Karpas-422 (cell line): ENCODE results near the gene WEE2. TPM values are rescaled to one million over a fixed set of nuclear protein-coding genes. Genes with fewer than 3 reads are reported as not detected.

Experiments
- DNase-seq: peaks from one replicate; pipeline ENCODE4 v3.0.0-alpha.2; 2015
- H2AFZ ChIP-seq: fragments of 200-600 bp; sonication (generic); 2 replicates; pipeline ENCODE4 v1.6.1; 2014; ENCODE audit warnings: antibody characterized with exemption, low read length, mixed read lengths
- H3K27ac ChIP-seq: fragments of 200-600 bp; sonication (generic); 2 replicates; pipeline ENCODE4 v1.5.1; 2014; ENCODE audit warnings: mild to moderate bottlenecking, low read length, moderate library complexity
- H3K27me3 ChIP-seq: fragments of 200-600 bp; sonication (generic); 2 replicates; pipeline ENCODE4 v1.6.1; 2014; ENCODE audit warnings: low read length, mixed read lengths
- H3K36me3 ChIP-seq: fragments of 200-600 bp; sonication (generic); 2 replicates; pipeline ENCODE4 v1.6.1; 2014; ENCODE audit warnings: low read length, mixed read lengths; ENCODE audit not compliant: insufficient read depth
- H3K4me1 ChIP-seq: fragments of 200-600 bp; sonication (generic); 2 replicates; pipeline ENCODE4 v1.6.1; 2014; ENCODE audit warnings: mild to moderate bottlenecking, low read length, mixed read lengths
- H3K4me2 ChIP-seq: fragments of 200-600 bp; sonication (generic); 2 replicates; pipeline ENCODE4 v1.6.1; 2014; ENCODE audit warnings: low read length, low read depth, mild to moderate bottlenecking; ENCODE audit not compliant: poor library complexity, severe bottlenecking
- H3K4me3 ChIP-seq: fragments of 200-600 bp; sonication (generic); 2 replicates; pipeline ENCODE4 v1.5.1; 2014; ENCODE audit warnings: mild to moderate bottlenecking, antibody characterized with exemption, low read length, mixed read lengths
- H3K79me2 ChIP-seq: fragments of 200-600 bp; sonication (generic); 2 replicates; pipeline ENCODE4 v1.6.1; 2014; ENCODE audit warnings: mild to moderate bottlenecking, low read length, mixed read lengths
- H3K9ac ChIP-seq: fragments of 200-600 bp; sonication (generic); 2 replicates; pipeline ENCODE4 v1.6.0; 2014; ENCODE audit warnings: low read length
- H3K9me2 ChIP-seq: fragments of 200-600 bp; sonication (generic), shearing (Covaris generic); replicated peaks from 2 replicates; pipeline ENCODE4 v1.6.0; 2014; ENCODE audit warnings: mild to moderate bottlenecking, low read length, moderate library complexity; ENCODE audit not compliant: insufficient read depth
- H3K9me3 ChIP-seq: fragments of 300-700, 200-600 bp; sonication (generic); 2 replicates; pipeline ENCODE4 v1.6.1; 2014; ENCODE audit warnings: low read length, mixed read lengths
- H4K20me1 ChIP-seq: fragments of 200-600 bp; sonication (generic); 2 replicates; pipeline ENCODE4 v1.6.1; 2014; ENCODE audit warnings: mild to moderate bottlenecking, antibody characterized with exemption, low read length, low read depth; ENCODE audit not compliant: insufficient read depth
- total RNA-seq: library from RNA; depleted of rRNA; stranded (reverse); fragments of >200 nt; shearing (Covaris generic); gene quantifications from 2 replicates; pipeline ENCODE4 v1.2.3, GENCODE V29; 2014; ENCODE audit warnings: low replicate concordance; rRNA removed

Gene WEE2
- total RNA-seq: 0.04 TPM in 1 of 2 replicates, not detected in the other

- no peaks in the 10 kb centered on the region for H4K20me1 ChIP-seq
- H3K4me2 ChIP-seq: no peak within 1 kb of the TSS
- no peak for DNase-seq
- no peaks in the 10 kb centered on the region for H3K9me3 ChIP-seq
- no peaks in the 10 kb centered on the region for H3K79me2 ChIP-seq
- no peak within 1 kb of the TSS for H3K4me3 ChIP-seq
- H3K9me2 ChIP-seq: no peaks in the 10 kb centered on the region
- no peak within 1 kb of the TSS for H2AFZ ChIP-seq
- no peaks in the 10 kb centered on the region for H3K27me3 ChIP-seq
- H3K27ac ChIP-seq: no peak within 1 kb of the TSS
- H3K4me1 ChIP-seq: no peaks in the 10 kb centered on the region
- no peak within 1 kb of the TSS for H3K9ac ChIP-seq
- H3K36me3 ChIP-seq: no peaks in the 10 kb centered on the region
Measured at GRCh38 chr7:141708351-141708750, at the start of gene WEE2. WEE2 (plus strand) TSS chr7:141708353; CDS start chr7:141708759, 406 bp downstream.

- Histone ChIP-seq H3K27me3 (no peaks in the 10 kb centered on the region), H3K9me3 (no peaks in the 10 kb centered on the region), H3K4me1 (peaks cover 15% of the 10 kb centered on the region), H3K9me2 (no peaks in the 10 kb centered on the region), H3K79me2 (no peaks in the 10 kb centered on the region), H3K27ac (no peak overlapping the region), H3K36me3 (0 out of 2 replicates have a peak, but pooled peaks cover 6% of the 10 kb centered on the region), H3K4me3 (no peak overlapping the region), H4K20me1 (no peaks in the 10 kb centered on the region), H3K9ac (no peak overlapping the region), H3K4me2 (no peak overlapping the region), H2AFZ (no peak overlapping the region)
- DNase-seq: no peak
Measured at GRCh38 chr7:141659501-141659900, 48.7 kb upstream of the WEE2 start.

- Histone ChIP-seq H3K4me1 (peaks cover 15% of the 10 kb centered on the region), H3K4me3 (no peak overlapping the region), H2AFZ (no peak overlapping the region), H3K27ac (no peak overlapping the region), H4K20me1 (no peaks in the 10 kb centered on the region), H3K9me2 (no peaks in the 10 kb centered on the region), H3K36me3 (0 out of 2 replicates have a peak, but pooled peaks cover 6% of the 10 kb centered on the region), H3K4me2 (no peak overlapping the region), H3K27me3 (no peaks in the 10 kb centered on the region), H3K79me2 (no peaks in the 10 kb centered on the region), H3K9ac (no peak overlapping the region), H3K9me3 (no peaks in the 10 kb centered on the region)
- no peak for DNase-seq
Measured at GRCh38 chr7:141660259-141660658, 47.9 kb upstream of the WEE2 start.

GRCh38 chr7:141663081-141663849 is 44.9 kb upstream of the WEE2 start:
- H3K9me3 ChIP-seq: no peaks in the 10 kb centered on the region
- H3K9ac ChIP-seq: no peak overlapping the region
- H3K27ac ChIP-seq: no peak overlapping the region
- no peaks in the 10 kb centered on the region for H4K20me1 ChIP-seq
- no peak for DNase-seq
- H3K4me3 ChIP-seq: no peak overlapping the region
- H3K4me1 ChIP-seq: peaks cover 15% of the 10 kb centered on the region
- H2AFZ ChIP-seq: no peak overlapping the region
- no peak overlapping the region for H3K4me2 ChIP-seq
- no peaks in the 10 kb centered on the region for H3K79me2 ChIP-seq
- H3K27me3 ChIP-seq: no peaks in the 10 kb centered on the region
- H3K9me2 ChIP-seq: no peaks in the 10 kb centered on the region
- 0 out of 2 replicates have a peak, but pooled peaks cover 6% of the 10 kb centered on the region for H3K36me3 ChIP-seq

- H2AFZ ChIP-seq: no peak overlapping the region
- H3K4me2 ChIP-seq: no peak overlapping the region
- peaks cover 15% of the 10 kb centered on the region for H3K4me1 ChIP-seq
- H3K9me2 ChIP-seq: no peaks in the 10 kb centered on the region
- 0 out of 2 replicates have a peak, but pooled peaks cover 6% of the 10 kb centered on the region for H3K36me3 ChIP-seq
- no peak overlapping the region for H3K9ac ChIP-seq
- no peaks in the 10 kb centered on the region for H3K27me3 ChIP-seq
- no peak overlapping the region for H3K4me3 ChIP-seq
- no peaks in the 10 kb centered on the region for H3K79me2 ChIP-seq
- H3K27ac ChIP-seq: no peak overlapping the region
- no peak for DNase-seq
- H3K9me3 ChIP-seq: no peaks in the 10 kb centered on the region
- no peaks in the 10 kb centered on the region for H4K20me1 ChIP-seq
Measured at GRCh38 chr7:141664450-141664849, 43.7 kb upstream of the WEE2 start.

GRCh38 chr7:141665208-141666035 is 42.7 kb upstream of the WEE2 start:
- 0 out of 2 replicates have a peak, but pooled peaks cover 6% of the 10 kb centered on the region for H3K36me3 ChIP-seq
- H3K79me2 ChIP-seq: no peaks in the 10 kb centered on the region
- no peaks in the 10 kb centered on the region for H4K20me1 ChIP-seq
- no peaks in the 10 kb centered on the region for H3K9me2 ChIP-seq
- peaks cover 11% of the 10 kb centered on the region for H3K4me1 ChIP-seq
- H3K27ac ChIP-seq: no peak overlapping the region
- no peaks in the 10 kb centered on the region for H3K27me3 ChIP-seq
- H3K4me3 ChIP-seq: no peak overlapping the region
- no peak for DNase-seq
- no peak overlapping the region for H3K4me2 ChIP-seq
- no peak overlapping the region for H3K9ac ChIP-seq
- no peak overlapping the region for H2AFZ ChIP-seq
- no peaks in the 10 kb centered on the region for H3K9me3 ChIP-seq

- DNase-seq: no peak
Measured at GRCh38 chr7:141666071-141666470, 42.1 kb upstream of the WEE2 start.

GRCh38 chr7:141668853-141669252 is 39.3 kb upstream of the WEE2 start:
- no peak overlapping the region for H3K9ac ChIP-seq
- no peaks in the 10 kb centered on the region for H3K79me2 ChIP-seq
- no peaks in the 10 kb centered on the region for H4K20me1 ChIP-seq
- H2AFZ ChIP-seq: no peak overlapping the region
- H3K4me3 ChIP-seq: no peak overlapping the region
- H3K27ac ChIP-seq: no peak overlapping the region
- no peaks in the 10 kb centered on the region for H3K36me3 ChIP-seq
- DNase-seq: no peak
- no peaks in the 10 kb centered on the region for H3K27me3 ChIP-seq
- H3K4me1 ChIP-seq: no peaks in the 10 kb centered on the region
- H3K9me2 ChIP-seq: no peaks in the 10 kb centered on the region
- H3K4me2 ChIP-seq: no peak overlapping the region
- no peaks in the 10 kb centered on the region for H3K9me3 ChIP-seq

More at GRCh38 chr7:141666071-141666470, 42.1 kb upstream of the WEE2 start:
- Histone ChIP-seq H2AFZ (no peak overlapping the region), H3K79me2 (no peaks in the 10 kb centered on the region), H3K27me3 (no peaks in the 10 kb centered on the region), H3K4me3 (no peak overlapping the region), H3K9me2 (no peaks in the 10 kb centered on the region), H3K9ac (no peak overlapping the region), H3K4me1 (peaks cover 9% of the 10 kb centered on the region), H4K20me1 (no peaks in the 10 kb centered on the region), H3K9me3 (no peaks in the 10 kb centered on the region), H3K36me3 (0 out of 2 replicates have a peak, but pooled peaks cover 6% of the 10 kb centered on the region), H3K27ac (no peak overlapping the region), H3K4me2 (no peak overlapping the region)
